ENCODE measurements around the gene FAM117A.
"Not testable (repeated sequence)": the region's sequence is repeated elsewhere in the genome, so short reads cannot be mapped to it uniquely, and the experiment has no call there.

The FAM117A gene

DNA sequence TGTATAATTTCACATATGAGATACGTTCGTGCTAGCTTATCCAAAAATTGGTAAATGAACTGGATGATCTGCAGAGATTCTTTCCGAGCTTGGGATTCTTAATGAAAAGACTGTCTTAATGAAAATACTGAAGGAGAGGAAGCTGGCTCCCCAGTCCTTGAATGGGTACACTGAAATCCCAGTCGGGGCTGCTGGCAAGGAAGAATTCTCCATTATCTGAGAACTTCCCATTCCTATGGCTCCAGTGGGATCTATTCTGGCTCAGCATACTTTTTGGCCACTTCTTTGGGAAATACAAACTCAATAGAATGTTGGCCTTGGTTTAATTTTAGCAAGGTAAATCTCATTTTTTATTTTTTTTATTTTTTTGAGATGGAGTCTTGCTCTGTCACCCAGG lies 32.5 kb downstream of the FAM117A start:
- DNase-seq (ENCODE audit: insufficient read length) (no peak), FAIRE-seq (no peak)
- TF ChIP-seq POLR2AphosphoS5 (IDR thresholded peaks at IDR 0.05; ENCODE audit: low read depth, low read length) (no peak), TAF1 (IDR thresholded peaks at IDR 0.05; ENCODE audit: borderline replicate concordance, low read depth, low read length) (no peak), POLR2A (IDR thresholded peaks at IDR 0.05; ENCODE audit: low read depth, low read length) (no peak)

DNA sequence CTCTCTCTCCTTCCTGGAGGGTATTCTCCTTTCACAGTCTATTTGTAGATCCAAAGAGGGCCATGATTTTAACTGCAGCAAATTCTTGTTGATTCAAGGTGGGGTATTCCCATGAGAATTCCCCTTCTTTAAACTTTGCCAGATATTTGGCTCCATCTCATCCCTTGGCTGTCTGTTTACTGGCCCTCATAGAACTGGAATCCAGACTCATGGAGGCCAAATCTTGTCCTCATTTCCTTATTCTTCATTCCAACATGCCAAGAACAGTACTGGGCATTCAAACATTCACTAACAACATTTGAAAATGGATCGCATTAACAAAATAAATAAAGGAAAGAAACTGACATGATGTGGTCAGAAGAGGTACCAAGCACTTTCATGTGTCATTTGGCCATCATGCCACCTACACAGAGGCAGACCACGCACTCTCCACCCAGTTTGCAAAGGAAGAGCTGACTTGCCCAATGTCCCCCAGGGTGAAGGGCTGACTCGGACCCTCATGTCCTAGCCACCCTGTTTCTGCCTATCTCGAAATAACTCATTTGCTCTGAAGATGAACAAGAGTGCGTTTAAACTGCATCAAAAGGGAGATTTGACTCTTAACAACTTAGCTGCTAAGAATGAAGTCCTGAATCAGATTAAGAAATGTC lies 33.0 kb downstream of the FAM117A start:
- FAIRE-seq (no peak), DNase-seq (ENCODE audit: insufficient read length) (no peak)
- no peak for TF ChIP-seq POLR2AphosphoS5 (IDR thresholded peaks at IDR 0.05; ENCODE audit: low read depth, low read length)
- no peak for TF ChIP-seq TAF1 (IDR thresholded peaks at IDR 0.05; ENCODE audit: borderline replicate concordance, low read depth, low read length)
- TF ChIP-seq POLR2A (IDR thresholded peaks at IDR 0.05; ENCODE audit: low read depth, low read length) = no peak

GRCh38 chr17:49730078-49730784 lies 33.7 kb downstream of the FAM117A start:
- TF ChIP-seq POLR2AphosphoS5 (IDR thresholded peaks at IDR 0.05; ENCODE audit: low read depth, low read length) (no peak), POLR2A (IDR thresholded peaks at IDR 0.05; ENCODE audit: low read depth, low read length) (no peak)
- FAIRE-seq = no peak
- no peak for DNase-seq (ENCODE audit: insufficient read length)

DNA sequence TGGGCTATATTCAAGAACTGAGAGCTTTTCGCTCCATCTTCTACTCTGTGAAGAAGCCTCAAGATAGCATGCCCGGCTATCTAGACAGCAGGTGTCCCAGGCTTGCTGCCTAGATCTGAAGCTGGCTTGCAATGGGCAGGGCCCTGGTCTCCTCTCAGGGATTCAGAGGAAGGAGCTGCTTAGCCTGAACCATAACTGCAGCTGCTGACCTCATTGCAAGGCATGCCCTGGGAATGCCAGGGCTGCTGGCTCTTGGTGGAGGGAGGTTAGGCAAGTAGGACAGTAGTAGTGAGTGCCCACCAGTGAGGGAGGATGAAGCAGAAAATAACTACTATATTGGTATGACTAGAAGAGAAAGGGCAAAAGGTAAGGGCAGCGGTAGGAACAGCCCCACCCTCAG lies 34.9 kb downstream of the FAM117A start:
- TF ChIP-seq POLR2AphosphoS5 (IDR thresholded peaks at IDR 0.05; ENCODE audit: low read depth, low read length) (no peak), POLR2A (IDR thresholded peaks at IDR 0.05; ENCODE audit: low read depth, low read length) (no peak), TAF1 (IDR thresholded peaks at IDR 0.05; ENCODE audit: borderline replicate concordance, low read depth, low read length) (no peak)
- no peak for DNase-seq (ENCODE audit: insufficient read length)
- FAIRE-seq = no peak

GRCh38 chr17:49728425-49728824 lies 35.5 kb downstream of the FAM117A start:
- TF ChIP-seq POLR2AphosphoS5 (IDR thresholded peaks at IDR 0.05; ENCODE audit: low read depth, low read length) (no peak), TAF1 (IDR thresholded peaks at IDR 0.05; ENCODE audit: borderline replicate concordance, low read depth, low read length) (no peak), POLR2A (IDR thresholded peaks at IDR 0.05; ENCODE audit: low read depth, low read length) (no peak)
- DNase-seq (ENCODE audit: insufficient read length) = no peak
- no peak for FAIRE-seq

GRCh38 chr17:49727380-49727779 lies 36.6 kb downstream of the FAM117A start:
- FAIRE-seq (no peak), DNase-seq (ENCODE audit: insufficient read length) (no peak)
- no peak for TF ChIP-seq TAF1 (IDR thresholded peaks at IDR 0.05; ENCODE audit: borderline replicate concordance, low read depth, low read length)
- TF ChIP-seq POLR2AphosphoS5 (IDR thresholded peaks at IDR 0.05; ENCODE audit: low read depth, low read length) = no peak
- no peak for TF ChIP-seq POLR2A (IDR thresholded peaks at IDR 0.05; ENCODE audit: low read depth, low read length)

DNA sequence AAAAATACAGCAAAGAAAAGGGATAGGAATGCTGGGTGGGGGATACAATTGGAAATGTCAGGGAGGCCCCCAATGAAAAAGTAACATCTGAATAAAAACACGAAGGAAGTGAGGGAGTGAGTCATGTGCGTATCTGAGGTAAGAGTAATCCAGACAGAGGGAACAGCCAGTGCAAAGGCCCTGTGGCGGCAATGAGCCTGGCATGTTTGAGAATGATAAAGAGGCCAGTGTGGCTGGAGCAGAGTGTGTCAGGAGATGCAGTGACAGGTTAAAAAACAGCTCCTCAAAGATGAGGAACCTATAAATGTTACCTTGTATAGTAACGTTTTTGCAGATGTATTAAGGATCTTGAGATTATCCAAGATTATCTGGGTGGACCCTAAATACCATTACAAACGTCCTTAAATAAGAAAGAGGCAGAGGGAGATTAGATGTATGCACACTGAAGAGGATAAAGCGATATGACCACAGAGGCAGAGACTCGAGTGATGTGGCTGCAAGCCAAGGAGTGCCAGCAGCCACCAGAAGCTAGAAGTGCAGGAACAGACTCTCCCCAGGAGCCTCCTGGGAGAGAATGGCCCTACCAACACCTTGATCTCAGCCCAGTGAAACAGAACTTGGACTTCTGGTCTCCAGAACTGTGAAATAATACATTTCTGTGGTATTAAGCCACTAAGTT lies 38.3 kb downstream of the FAM117A start:
- TF ChIP-seq TAF1 (IDR thresholded peaks at IDR 0.05; ENCODE audit: borderline replicate concordance, low read depth, low read length) = no peak
- no peak for TF ChIP-seq POLR2AphosphoS5 (IDR thresholded peaks at IDR 0.05; ENCODE audit: low read depth, low read length)
- no peak for TF ChIP-seq POLR2A (IDR thresholded peaks at IDR 0.05; ENCODE audit: low read depth, low read length)
- DNase-seq (ENCODE audit: insufficient read length) (no peak), FAIRE-seq (no peak)

- not testable (repeated sequence) for FAIRE-seq; DNase-seq (ENCODE audit: insufficient read length)
Measured at GRCh38 chr17:49724552-49724951, 39.4 kb downstream of the FAM117A start.

DNA sequence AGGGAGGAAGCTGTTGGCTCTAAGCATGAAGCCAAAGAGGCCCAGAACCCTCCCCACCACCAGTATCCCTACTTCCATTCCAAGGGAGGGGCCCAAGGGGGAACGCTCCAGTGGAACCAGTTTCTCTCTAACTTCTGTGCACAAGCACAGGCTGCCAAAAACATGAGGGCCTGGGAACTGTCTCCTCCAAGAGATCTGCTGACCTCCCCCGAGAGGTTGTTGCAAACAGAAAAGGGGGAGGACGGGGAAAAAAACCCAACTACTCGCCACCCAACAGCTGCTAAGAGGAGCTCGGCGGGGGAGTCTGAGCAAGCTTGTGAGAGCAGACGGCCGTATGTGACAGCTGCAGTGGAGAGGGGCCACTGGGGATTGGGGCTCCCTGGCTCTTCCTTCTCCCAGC lies 40.5 kb downstream of the FAM117A start:
- FAIRE-seq (no peak), DNase-seq (ENCODE audit: insufficient read length) (no peak)
- TF ChIP-seq TAF1 (IDR thresholded peaks at IDR 0.05; ENCODE audit: borderline replicate concordance, low read depth, low read length) (no peak), POLR2AphosphoS5 (IDR thresholded peaks at IDR 0.05; ENCODE audit: low read depth, low read length) (no peak), POLR2A (IDR thresholded peaks at IDR 0.05; ENCODE audit: low read depth, low read length) (no peak)

GRCh38 chr17:49722066-49722465 lies 41.9 kb downstream of the FAM117A start:
- DNase-seq (ENCODE audit: insufficient read length) (no peak), FAIRE-seq (no peak)
- TF ChIP-seq POLR2A (IDR thresholded peaks at IDR 0.05; ENCODE audit: low read depth, low read length) (no peak), TAF1 (IDR thresholded peaks at IDR 0.05; ENCODE audit: borderline replicate concordance, low read depth, low read length) (no peak), POLR2AphosphoS5 (IDR thresholded peaks at IDR 0.05; ENCODE audit: low read depth, low read length) (no peak)

DNA sequence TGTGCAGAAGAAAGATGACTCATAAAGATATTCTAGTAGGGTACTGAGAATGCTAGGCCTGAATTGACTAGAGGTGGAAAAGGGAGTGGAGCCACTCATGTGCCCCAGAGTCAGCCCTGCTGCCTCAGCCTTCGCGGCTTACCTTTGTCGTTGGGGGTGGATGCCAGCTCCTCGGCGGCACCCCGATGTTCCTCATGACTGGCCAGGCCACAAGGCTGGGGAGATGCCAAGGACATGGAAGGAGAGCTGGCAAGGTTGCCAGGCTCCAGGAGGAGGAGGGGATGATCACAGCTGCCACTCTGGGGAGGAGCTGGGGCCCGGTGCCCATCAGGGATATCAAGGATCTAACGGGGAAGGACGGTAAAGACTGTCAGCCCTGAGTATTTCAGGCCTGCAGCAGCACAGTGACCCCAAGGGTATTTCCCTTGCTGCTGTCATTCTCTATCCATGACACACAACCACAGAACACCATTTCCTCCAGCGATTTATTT lies 46.5 kb downstream of the FAM117A start:
- FAIRE-seq (no peak), DNase-seq (ENCODE audit: insufficient read length) (no peak)
- TF ChIP-seq POLR2AphosphoS5 (IDR thresholded peaks at IDR 0.05; ENCODE audit: low read depth, low read length) (no peak), TAF1 (IDR thresholded peaks at IDR 0.05; ENCODE audit: borderline replicate concordance, low read depth, low read length) (no peak), POLR2A (IDR thresholded peaks at IDR 0.05; ENCODE audit: low read depth, low read length) (no peak)

All from GM12892 (cell line).